HG02798 (cell line): Measurements from ENCODE around the gene LZTR1.

Experiments
- ATAC-seq: cut with Tn5 transposase; IDR thresholded peaks from one replicate; pipeline ENCODE4 v1.9.1; 2021; ENCODE audit warnings: mild to moderate bottlenecking; ENCODE audit not compliant: unreplicated experiment, poor library complexity

Gene LZTR1

DNA sequence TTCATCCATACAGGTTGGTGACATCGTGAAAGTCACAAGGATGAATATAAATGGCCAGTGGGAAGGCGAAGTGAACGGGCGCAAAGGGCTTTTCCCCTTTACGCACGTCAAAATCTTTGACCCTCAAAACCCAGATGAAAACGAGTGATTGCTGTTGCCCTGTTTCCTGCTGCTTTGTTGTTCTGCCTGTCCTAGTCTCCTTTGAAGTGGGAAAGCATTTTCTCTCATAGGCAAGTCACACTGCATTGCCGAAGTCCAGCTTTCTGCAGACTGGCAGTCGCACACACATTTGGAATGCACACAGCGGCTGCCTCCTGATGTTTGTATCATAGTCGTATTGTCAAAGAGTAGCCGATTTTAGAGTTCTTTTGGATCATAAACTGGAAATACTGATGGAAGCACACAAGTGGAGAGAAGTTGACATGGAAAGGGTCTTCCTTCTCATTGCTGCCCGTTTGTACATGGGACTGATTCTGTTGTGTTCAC is 32.4 kb upstream of the LZTR1 start:
- no peak for ATAC-seq

DNA sequence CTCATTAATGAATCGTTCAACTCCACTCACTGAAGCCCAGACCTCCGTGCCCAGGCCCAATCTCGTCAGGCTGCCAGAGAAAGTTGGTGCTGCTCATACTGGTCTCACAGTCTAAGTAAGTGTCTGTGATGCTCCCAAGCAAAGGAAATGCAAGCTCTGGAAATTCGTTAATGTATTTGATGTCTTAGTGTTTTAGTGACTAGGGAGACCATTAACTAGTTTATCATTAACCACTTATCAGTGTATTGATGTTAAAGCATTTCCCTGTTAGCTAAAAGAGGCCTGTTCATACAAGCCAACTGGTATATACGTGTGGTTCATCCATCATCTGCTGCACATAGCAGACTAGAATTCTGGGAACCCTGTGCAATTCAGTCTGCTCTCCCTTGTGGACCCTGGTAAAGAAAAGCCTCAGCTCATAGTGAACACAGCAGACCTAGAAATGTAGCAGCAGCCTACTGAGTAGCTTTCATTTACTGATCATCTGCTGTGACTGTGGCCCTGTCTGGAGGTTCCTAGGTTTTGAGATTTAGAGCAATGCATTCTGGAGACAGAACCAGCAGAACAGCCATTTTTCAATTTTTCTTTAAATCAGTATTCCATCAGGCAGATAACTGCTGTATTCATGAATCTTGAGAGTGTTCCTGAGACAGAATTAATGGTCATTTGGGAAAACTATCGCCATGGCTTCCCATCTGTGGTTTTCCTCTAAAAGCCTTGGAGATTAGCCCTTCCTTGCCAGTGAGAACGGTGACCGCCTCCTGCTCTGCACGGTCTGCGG is 30.8 kb upstream of the LZTR1 start:
- ATAC-seq, result no peak

GRCh38 chr22:20951932-20952380 is 30.1 kb upstream of the LZTR1 start:
- no peak for ATAC-seq

- ATAC-seq, result no peak
Observed at GRCh38 chr22:20952544-20953341, 29.4 kb upstream of the LZTR1 start.

GRCh38 chr22:20953342-20953608 is 28.8 kb upstream of the LZTR1 start:
- no peak for ATAC-seq

DNA sequence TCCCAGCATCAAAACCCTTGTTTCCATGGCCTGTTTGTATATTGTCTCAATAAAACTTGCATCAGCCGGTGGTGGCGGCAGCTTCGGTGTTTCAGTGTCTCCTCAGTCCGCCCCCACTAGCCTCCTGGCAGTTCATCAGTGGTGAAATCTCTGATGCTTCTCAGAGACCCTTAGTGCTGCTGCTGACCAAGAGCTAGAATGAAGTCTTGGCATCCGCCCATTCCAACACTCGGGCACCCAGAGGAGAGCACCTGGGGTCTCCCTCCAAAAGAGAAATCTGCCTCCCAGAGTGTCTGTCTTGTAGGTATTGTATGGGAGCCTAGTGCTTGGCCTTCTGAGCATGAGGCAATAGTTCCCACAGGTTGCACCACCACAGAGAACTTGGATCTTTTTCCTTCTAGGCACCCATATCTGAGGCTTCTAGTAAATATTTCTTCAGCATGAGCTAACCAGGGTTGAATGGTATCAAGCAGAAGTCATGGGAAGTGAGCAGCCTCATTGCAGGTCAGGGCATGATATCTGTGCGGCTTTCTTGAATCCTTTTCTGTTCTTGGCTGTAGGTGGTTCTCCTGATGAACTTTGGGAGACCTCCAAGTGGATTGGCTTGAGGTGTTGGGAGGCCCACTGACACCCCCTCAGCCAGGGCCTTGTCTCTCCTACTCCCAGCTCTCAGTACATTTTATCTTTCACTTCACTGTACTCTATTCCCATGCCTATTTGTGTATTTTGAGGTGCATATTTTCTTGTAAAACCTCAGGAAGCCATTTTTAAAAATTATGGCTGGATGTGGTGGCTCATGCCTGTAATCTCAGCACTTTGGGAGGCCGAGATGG is 28.2 kb upstream of the LZTR1 start:
- no peak for ATAC-seq

DNA sequence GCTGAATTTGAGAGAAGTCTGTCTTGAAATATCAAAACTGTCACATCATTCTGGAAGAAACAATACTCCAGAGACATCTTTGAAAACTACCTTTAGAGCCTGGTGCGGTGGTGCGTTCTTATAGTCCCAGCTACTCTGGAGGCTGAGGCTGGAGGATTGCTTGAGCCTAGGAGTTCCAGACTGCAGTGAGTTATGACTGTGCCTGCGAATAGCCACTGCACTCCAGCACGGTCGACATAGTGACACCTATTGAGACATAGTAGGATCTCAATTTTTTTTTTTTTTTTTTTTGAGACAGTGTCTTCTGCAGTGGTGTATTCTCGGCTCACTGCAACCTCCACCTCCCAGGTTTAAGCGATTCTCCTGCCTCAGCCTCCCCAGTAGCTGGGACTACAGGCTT is 26.5 kb upstream of the LZTR1 start:
- ATAC-seq, result no peak

DNA sequence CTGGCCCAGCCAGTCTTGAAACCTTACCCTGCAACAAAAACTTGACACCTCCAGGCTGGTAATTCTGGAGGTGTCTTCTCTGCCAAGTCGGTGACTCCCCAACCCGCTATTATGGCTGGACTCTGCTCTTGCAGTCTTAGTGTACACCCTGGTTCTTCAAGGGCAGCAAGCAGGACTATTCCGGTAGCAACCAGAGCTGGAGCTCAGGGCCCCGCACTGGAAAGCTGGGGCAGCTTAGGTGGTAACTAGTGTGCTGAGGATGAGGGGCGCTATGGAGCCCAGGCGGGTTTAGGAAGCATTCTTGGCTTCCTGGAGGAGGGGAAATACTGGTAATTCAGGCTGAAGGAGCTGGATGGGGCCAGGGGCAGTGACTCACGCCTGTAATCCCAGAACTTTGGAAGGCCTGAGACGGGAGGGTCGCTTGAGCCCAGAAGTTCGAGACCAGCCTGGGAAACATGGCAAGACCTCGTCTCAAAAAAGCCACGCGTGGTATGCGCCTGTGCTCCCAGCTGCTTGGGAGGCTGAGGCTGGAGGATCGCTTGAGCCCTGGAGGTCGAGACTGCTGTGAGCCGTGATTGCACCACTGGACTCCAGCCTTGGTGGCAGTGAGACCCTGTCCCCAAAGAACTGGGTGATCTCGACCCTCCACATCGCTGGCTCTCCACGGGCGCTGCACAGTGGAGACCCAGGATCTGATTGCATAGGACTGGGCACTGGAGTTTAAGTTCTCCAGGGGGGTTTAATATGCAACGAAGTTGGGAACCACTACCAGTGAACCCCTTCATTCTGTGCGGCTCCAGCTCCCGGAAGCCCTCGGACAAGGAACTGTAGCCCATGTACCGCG is 25.6 kb upstream of the LZTR1 start:
- ATAC-seq, result no peak

DNA sequence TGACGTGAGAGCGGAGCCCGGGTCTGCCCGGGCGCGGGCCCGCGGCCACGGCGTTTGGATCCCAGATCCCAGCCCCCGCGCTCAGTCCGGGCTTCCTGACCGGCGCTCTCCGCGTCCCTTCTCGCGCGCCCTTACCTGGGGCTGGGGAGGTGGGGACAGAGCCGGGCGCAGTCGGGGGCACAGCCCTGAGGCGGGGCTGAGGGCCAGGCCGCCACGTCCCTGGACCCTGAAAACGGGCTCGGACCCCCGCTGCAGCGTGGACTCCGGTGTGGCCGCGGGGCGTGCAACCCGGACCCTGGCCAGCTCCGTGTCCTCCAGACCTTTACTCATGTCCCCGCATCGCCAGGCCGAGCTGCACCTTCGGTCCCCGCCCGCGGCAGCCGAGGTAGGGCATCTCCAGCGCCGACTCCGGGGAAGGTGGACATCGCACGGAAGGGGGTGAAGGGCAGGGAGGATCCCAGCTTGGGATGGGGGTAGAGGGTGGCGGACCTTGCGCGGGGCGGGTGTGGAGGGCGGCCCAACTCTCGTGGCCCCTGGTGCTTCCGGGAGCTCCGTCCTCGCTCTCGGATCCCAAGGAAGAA is 24.9 kb upstream of the LZTR1 start:
- ATAC-seq, result no peak

GRCh38 chr22:20957683-20958431 is 24.2 kb upstream of the LZTR1 start:
- no peak for ATAC-seq

GRCh38 chr22:20959578-20960461 is 22.3 kb upstream of the LZTR1 start:
- ATAC-seq, result no peak

DNA sequence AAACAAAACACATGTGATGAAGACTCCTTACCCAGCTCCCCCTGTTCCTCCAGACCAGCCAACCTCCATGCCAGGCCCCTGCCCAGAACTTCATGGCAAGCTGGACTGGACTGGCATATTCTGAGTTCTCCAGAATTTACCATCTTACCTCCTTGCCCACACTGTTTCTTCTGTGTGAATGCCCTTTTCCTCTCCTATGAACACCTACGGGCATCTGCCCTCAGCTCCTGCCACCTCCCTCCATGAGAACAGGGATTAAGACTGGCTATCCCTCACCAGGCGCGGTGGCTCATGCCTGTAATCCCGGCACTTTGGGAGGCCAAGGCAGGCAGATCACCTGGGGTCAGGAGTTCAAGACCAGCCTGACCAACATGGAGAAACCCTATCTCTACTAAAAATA is 21.5 kb upstream of the LZTR1 start:
- no peak for ATAC-seq

DNA sequence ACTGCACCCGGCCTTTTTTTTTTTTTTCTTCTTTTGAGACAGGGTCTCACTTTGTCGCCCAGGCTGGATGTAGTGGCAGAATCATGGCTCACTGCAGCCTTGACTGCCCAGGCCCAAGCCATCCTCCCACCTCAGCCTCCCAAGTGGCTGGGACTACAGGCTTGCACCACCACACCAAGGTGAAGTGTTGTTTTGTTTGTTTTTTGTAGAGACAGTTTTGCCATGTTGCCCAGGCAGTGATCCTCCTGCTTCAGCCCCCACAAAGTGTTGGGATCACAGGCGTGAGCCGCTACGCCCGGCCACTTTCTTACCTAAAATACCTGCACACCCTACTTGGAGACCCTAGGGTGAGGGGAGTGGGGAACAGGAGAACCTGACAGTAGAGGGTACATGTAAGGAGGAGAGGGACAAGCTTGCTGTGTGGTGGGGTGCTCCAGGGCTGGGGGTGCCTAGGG is 19.6 kb upstream of the LZTR1 start:
- ATAC-seq, result no peak

DNA sequence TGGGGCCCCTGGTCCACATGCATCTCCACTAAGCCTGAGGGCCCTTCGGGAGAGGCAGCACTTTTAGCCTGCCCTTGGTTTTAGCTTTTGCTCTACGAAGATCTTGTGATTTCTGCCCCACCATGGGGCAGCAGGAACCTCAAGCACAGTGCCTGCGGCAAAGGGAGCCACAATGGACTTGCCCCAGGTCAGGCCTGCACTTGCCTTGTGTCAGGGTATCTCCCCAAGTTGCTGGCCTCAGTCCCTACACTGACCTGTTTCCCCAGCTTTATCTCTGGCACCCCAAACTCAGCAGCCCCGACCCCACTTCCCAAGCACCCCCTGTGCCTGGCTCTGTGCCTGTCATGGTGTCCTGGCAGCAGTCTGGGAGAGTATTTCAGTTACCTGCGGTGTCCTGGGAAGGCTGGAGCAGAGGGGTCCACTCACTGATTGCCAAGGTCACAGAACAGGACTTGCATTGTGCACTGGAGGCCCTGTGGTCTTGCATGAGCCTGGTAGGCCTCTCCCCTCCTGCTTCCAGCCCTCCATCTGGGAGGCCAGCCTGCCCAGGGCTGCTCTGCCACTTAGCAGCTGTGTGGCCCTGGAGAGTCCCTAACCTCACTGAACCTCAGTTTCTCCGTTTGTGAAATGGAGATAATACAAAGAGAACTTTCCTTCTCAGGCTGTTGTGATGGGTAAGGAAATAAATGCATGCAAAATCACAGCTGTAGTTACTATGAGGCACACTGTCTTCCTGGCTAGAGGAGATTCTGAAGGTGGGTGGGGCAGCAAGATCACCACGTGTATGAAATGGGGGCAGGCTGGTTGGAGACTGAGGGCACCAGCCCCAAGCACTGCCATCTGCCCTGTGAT is 18.7 kb upstream of the LZTR1 start:
- no peak for ATAC-seq

DNA sequence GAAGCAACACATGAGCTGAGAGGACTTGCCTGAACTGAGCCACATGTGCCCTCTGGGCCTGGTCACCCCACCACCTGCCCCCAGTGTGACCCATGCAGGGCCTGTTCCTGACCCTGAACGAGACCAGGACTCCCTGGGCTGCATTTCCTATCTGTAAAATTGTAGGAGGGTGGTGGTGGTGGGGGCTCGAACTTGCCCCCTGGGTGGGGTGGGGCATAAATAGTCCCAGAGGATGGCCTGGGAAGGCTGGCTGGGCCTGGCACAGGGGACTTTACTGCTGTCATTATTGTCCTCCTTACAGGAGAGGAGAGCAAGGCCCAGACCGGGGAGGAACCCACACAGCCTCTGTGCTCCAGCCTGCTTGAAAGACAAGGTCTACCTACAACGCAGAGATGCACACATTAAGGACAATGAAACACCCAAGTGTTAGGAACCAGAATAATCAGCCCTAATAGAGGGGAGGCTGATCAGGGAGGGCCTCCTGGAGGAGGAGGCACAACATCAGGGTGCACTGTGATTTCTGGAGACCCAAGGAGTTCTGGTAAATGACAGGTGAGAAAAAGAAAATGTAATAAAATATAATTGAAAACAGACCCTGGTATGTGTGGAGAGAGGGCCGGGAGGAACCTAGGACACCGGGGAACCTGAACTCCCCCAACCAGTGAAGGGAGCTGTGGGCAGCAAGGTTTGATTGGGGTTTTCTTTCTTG is 17.9 kb upstream of the LZTR1 start:
- ATAC-seq, result no peak

- ATAC-seq, result no peak
Observed at GRCh38 chr22:20964799-20965103, 17.3 kb upstream of the LZTR1 start.
